IPS-20b (cell line): Measurements from ENCODE around the gene MGAT1.
A peak's percentile ranks its signal among the peaks of the same experiment; 100 is the strongest.
"Not testable (repeated sequence)": the region's sequence is repeated elsewhere in the genome, so short reads cannot be mapped to it uniquely, and the experiment has no call there.

Experiments used
- H3K27ac ChIP-seq: one replicate; pipeline ENCODE4 v1.5.1; 2013; ENCODE audit warnings: low read length
- H3K27me3 ChIP-seq: 2 replicates; pipeline ENCODE4 v1.6.1; 2013; ENCODE audit warnings: mild to moderate bottlenecking, low read length, inconsistent platforms; ENCODE audit not compliant: insufficient read depth
- H3K36me3 ChIP-seq: 2 replicates; pipeline ENCODE4 v1.6.1; 2013; ENCODE audit warnings: low read depth, mild to moderate bottlenecking, inconsistent platforms, low read length, moderate library complexity; ENCODE audit not compliant: insufficient read depth
- H3K4me1 ChIP-seq: 2 replicates; pipeline ENCODE4 v1.6.1; 2013; ENCODE audit warnings: mild to moderate bottlenecking, control low read depth, inconsistent platforms, low read length, moderate library complexity; ENCODE audit not compliant: insufficient read depth
- H3K4me3 ChIP-seq: 2 replicates; pipeline ENCODE4 v1.5.1; 2013; ENCODE audit warnings: mild to moderate bottlenecking, low read length, inconsistent platforms
- H3K9ac ChIP-seq: 2 replicates; pipeline ENCODE4 v1.6.1; 2013; ENCODE audit warnings: low read depth, mild to moderate bottlenecking, inconsistent platforms, low read length, moderate library complexity
- H3K9me3 ChIP-seq: 2 replicates; pipeline ENCODE4 v1.6.1; 2013; ENCODE audit warnings: mild to moderate bottlenecking, low read depth, low read length, inconsistent platforms; ENCODE audit not compliant: insufficient read depth

MGAT1 gene

DNA sequence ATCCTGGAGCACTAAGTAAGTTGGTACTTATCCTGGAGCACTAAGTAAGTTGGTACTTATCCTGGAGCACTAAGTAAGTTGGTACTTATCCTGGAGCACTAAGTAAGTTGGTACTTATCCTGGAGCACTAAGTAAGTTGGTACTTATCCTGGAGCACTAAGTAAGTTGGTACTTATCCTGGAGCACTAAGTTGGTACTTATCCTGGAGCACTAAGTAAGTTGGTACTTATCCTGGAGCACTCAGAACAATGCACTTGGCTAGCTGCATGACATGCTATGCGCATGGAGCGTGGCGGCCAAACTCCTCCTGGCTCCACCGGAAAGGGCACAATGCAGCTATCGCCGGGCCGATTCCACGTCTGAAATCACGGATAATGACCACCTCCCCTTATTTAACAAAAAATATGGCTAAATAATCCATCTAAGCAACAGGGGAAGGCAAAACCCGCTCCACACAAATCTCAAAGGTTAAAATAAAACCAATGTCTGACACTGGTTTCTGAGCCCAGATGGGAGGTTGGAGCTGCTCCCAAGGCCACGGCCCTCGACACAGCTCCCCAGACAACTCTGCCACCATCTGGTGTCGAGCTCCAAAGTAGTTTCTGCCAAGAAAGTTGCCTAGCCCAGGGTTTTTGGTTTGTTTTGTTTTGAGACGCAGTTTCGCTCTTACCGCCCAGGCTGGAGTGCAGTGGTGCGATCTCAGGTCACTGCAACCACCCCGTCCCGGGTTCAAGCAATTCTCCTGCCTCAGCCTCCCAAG lies 13.8 kb downstream of the MGAT1 start:
- not testable (repeated sequence) for H3K9me3 ChIP-seq, H3K4me3 ChIP-seq, H3K27ac ChIP-seq, H3K27me3 ChIP-seq, H3K9ac ChIP-seq
- Histone ChIP-seq H3K36me3 (peaks cover 23% of the 10 kb centered on the region; the same call in 1 of the 2 replicates), H3K4me1 (peaks cover 33% of the 10 kb centered on the region; the same call in 1 of the 2 replicates)

DNA sequence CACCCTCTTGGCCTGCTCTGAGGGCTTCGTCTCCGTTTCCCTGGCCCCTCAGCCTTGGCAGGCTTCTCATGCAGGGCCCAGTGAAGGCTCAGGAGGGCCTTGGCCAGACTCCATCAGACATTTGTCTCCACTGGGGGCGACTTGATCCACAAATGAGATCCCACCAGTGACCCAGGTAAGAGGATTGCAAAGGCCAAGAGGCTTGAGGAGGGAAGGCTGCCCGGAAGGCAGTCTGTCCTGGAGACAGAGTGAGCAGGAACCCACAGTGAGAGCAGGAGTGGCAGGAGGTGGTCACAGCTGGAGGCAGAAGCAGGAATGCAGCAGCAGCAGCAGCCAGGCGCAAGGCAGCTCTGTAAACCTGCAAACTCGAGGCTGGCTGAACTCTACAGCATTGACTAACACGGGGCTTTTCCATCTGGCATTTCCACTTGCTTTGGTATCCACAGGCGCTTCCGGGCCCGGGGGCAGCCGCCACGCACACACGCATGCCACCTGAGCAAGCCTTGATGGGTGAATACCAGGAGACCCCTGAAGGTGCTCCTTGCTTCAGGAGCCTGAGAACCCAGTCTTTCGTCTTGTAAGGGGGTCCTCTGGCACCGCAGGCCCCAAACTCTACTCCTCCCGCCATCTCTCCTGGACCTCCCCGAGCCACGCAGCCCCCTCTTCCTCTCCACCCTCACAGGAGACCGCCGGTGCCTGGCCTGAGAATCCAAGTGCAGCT lies 14.7 kb downstream of the MGAT1 start:
- Histone ChIP-seq H3K9me3 (no peaks in the 10 kb centered on the region), H3K4me1 (peaks cover 33% of the 10 kb centered on the region; the same call in 1 of the 2 replicates), H3K9ac (no peak overlapping the region), H3K36me3 (peaks cover 23% of the 10 kb centered on the region; the same call in 1 of the 2 replicates), H3K4me3 (no peak overlapping the region), H3K27me3 (no peaks in the 10 kb centered on the region), H3K27ac (peak overlapping the region; percentile 56)

DNA sequence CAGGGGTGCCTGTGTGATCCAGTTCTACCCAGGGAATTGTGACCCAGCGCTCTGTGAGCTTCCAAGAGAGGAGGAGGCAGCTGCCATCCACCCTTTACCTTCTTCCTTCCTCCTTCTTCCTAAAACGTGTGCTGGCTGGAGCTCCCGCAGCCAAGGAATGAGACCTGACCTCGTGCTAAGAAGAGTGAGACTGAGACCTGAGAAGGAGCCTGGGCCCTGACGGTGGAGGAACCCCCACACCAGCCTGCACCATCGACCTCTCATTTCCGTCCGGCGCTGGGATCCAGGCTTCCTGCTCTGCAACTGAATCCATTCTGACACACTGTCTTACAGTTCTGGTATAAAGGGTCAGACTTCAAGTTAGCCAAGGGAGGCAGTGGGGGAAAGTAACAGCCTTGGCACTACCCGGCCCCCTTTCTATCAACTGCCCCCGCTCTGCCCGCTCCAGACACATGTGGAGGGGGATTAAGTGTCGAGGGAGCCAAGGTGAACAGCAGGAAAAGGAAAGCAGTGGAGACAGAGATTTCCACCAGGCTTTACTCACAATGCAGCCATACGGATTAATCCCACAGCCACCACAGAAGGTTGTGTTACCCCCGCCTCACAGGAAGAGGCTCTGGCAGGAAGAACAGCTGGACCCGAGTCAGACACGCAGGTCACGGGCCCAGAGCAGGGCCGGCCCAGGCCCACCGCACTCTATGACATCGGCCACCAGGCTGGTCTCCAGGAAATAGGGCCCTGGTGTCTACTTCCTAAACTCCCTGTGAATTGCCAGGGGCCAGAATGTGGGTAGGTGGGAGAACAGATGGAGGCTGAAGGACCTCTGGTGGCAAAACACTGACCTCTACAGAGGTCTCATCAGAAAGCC lies 15.8 kb downstream of the MGAT1 start:
- peak overlapping the region; percentile 28; the same call in 1 of the 2 replicates for H3K4me3 ChIP-seq
- H3K27ac ChIP-seq, result peak overlapping the region; percentile 33
- no peaks in the 10 kb centered on the region for H3K9me3 ChIP-seq
- no peaks in the 10 kb centered on the region for H3K27me3 ChIP-seq
- peaks cover 16% of the 10 kb centered on the region; the same call in 1 of the 2 replicates for H3K36me3 ChIP-seq
- H3K4me1 ChIP-seq, result peaks cover 33% of the 10 kb centered on the region; the same call in 1 of the 2 replicates
- peak overlapping the region; percentile 73; the same call in 1 of the 2 replicates for H3K9ac ChIP-seq

DNA sequence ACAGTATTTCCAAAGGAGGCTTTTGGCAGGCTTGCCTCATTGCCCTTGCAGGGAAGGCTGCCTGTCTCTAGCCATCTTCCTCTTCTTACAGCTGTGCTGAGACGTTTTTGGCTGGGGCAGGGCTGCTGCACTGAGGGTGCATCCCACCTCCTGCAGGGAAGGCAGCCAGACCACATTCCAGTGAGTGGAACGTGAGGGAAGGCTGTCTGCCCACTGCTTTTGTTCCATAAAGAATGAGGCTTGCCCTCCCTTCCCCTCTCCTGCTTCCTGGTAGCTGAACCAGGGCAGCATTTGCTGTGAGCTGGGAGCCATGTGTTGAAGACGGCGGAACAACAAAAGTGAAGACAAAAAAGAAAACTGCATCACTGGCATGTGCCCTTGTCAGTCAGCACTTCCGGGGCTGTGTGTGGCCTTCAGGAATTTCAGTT lies 16.8 kb downstream of the MGAT1 start:
- Histone ChIP-seq H3K9me3 (no peaks in the 10 kb centered on the region), H3K27me3 (no peaks in the 10 kb centered on the region), H3K4me1 (peaks cover 33% of the 10 kb centered on the region; the same call in 1 of the 2 replicates), H3K36me3 (peaks cover 7% of the 10 kb centered on the region; the same call in 1 of the 2 replicates), H3K27ac (peak overlapping the region; percentile 28), H3K9ac (peak overlapping the region; percentile 73), H3K4me3 (peak overlapping the region; percentile 28; the same call in 1 of the 2 replicates)

DNA sequence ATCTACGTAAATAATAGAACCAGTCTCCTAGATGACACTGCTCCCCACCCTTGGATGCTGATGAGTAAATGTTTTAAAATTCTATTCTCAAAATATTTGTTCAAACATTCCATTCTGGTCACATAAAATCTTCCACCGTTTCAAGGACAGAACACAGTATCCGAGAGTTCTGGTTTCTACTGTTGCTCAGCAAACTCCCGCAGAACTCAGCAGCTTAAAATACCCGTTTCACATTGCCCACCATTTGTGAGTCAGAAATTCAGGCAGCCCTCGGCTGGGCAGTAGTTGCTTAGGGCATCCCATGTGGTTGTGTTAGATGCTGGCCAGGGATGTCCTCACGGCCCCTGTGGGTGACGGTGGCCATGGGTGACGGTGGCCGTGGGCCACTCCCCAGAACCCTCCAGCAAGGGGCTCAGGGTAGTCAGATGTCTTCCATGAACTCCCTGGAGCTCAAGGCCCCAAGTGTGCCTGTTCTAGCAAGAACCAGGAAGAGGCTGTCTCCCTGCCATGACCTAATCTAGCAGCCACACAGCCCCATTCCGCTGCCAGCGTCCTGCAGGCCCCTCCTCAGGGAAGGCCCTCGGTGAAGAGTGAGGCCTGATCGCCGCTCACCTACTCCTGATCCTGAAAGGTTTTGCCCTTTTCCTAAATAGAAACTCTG lies 17.4 kb downstream of the MGAT1 start:
- H3K27ac ChIP-seq, result peak overlapping the region; percentile 28
- H3K9ac ChIP-seq, result peak overlapping the region; percentile 73
- peak overlapping the region; percentile 19; the same call in 1 of the 2 replicates for H3K4me3 ChIP-seq
- peaks cover 5% of the 10 kb centered on the region; the same call in 1 of the 2 replicates for H3K36me3 ChIP-seq
- H3K9me3 ChIP-seq, result no peaks in the 10 kb centered on the region
- H3K27me3 ChIP-seq, result no peaks in the 10 kb centered on the region
- peaks cover 33% of the 10 kb centered on the region; the same call in 1 of the 2 replicates for H3K4me1 ChIP-seq

DNA sequence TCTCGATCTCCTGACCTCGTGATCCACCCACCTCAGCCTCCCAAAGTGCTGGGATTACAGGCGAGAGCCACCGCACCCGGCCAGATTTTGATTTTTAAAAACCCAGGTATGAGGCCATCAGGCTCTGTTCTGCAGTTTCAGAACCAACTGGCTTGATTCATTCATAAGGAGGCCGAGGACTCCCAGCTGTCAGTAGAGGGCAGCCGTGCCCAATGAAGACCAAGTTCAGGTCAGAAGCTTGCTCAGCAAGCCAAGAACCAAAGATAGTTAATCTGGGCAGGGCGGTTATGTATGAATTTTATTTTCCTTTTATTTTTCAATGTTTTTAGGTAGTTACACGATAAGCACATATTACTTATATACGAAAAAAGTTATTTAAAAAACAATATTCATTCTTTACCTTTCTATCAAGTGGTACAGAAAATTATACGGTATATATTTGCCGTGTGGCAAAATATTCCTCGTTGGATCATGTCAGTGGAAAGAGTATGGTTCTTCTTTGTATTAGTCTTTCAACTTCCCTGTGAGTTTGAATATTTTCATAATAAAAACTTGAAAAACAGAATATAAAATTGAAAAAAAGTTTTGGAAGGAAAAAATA lies 18.0 kb downstream of the MGAT1 start:
- H3K27me3 ChIP-seq, result no peaks in the 10 kb centered on the region
- peaks cover 5% of the 10 kb centered on the region; the same call in 1 of the 2 replicates for H3K36me3 ChIP-seq
- no peak overlapping the region for H3K4me3 ChIP-seq
- H3K27ac ChIP-seq, result no peak overlapping the region
- H3K4me1 ChIP-seq, result peaks cover 33% of the 10 kb centered on the region; the same call in 1 of the 2 replicates
- H3K9ac ChIP-seq, result no peak overlapping the region; the same call in 1 of the 2 replicates
- H3K9me3 ChIP-seq, result no peaks in the 10 kb centered on the region

DNA sequence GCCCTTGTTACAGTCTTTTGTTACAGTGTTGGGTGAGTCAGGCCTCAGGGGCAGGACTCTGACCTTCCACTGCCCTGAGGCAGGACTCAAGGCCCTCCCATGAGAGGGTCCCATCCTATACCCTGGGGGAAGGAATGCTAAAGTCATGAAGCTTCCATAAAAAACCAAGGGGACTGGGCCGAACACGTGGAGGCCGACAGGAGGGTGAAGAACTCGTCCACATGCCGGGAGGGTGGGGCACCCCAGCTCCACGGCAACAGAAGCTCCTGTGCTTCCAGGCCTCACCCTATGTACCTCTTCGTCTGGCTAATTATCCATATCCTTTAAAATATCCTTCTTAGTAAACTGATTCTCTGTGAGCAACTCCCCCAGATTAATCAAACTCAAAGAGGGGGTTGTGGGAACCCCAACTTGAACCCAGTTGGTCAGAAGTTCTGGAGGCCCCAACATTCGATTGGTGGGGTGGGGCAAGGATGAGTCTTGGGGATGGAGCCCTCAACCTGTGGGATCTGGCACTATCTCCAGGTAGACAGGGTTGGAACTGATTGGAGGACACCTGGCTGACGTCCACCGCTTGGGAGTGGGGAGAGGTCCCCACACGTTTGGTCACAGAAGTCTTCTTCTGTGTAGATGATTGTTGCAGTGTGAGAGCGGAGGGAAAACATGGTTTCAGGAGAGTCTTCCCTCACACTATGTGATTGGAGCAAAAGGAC lies 19.1 kb downstream of the MGAT1 start:
- Histone ChIP-seq H3K36me3 (no peaks in the 10 kb centered on the region), H3K4me3 (no peak overlapping the region), H3K4me1 (peaks cover 33% of the 10 kb centered on the region; the same call in 1 of the 2 replicates), H3K9me3 (0 out of 2 replicates have a peak, but pooled peaks cover 6% of the 10 kb centered on the region), H3K27ac (no peak overlapping the region), H3K27me3 (no peaks in the 10 kb centered on the region), H3K9ac (no peak overlapping the region)

DNA sequence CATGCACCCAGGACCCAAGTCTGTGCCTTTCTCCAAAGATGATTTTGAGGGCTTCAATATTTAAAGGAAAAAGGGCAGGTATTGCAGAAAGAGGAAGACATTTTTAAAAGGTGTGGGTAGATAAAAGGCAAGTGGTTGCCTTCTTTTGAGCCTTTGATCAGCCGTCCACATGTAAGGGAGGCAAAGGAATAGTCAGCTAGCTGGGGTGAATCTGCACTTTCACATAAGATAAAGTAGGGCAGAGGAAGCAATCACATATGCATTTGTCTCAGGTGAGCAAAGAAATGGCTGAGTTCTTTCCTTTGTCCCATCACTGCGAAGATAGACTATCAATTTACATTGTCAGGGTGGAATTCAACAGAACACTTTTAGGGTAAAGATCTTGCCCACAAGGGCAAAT lies 19.9 kb downstream of the MGAT1 start:
- Histone ChIP-seq H3K4me3 (no peak overlapping the region), H3K36me3 (no peaks in the 10 kb centered on the region), H3K27me3 (no peaks in the 10 kb centered on the region), H3K9me3 (0 out of 2 replicates have a peak, but pooled peaks cover 6% of the 10 kb centered on the region), H3K9ac (no peak overlapping the region), H3K4me1 (peaks cover 29% of the 10 kb centered on the region; the same call in 1 of the 2 replicates), H3K27ac (no peak overlapping the region)

DNA sequence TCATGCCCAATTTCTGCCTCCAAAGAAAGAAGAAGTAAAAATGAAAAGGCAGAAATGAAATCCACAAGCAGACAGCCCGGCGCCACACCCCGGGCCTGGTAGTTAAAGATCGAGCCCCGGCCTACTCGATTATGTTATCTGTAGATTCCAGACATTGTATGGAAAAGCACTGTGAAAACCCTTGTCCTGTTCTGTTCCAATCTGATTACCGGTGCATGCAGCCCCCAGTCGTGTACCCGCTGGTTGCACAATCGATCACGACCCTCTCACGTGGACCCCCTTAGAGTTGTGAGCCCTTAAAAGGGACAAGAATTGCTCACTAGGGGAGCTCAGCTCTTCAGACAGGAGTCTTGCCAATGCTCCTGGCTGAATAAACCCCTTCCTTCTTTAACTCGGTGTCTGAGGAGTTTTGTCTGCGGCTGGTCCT lies 20.7 kb downstream of the MGAT1 start:
- H3K9ac ChIP-seq, H3K27me3 ChIP-seq, H3K9me3 ChIP-seq, H3K4me3 ChIP-seq, H3K36me3 ChIP-seq, H3K27ac ChIP-seq: not testable (repeated sequence)
- peaks cover 22% of the 10 kb centered on the region; the same call in 1 of the 2 replicates for H3K4me1 ChIP-seq
